Upper lobe of left lung (tissue), 6 donors: ENCODE results near the gene ZNF280A. TPM values are rescaled to one million over a fixed set of nuclear protein-coding genes. Genes with fewer than 3 reads are reported as not detected.

Experiments used
- ATAC-seq, 2 donors: fragments of 200-7000 bp; cut with Tn5 transposase; one replicate each; pipeline ENCODE4 v1.9.1; 2022; ENCODE audit warnings: mild to moderate bottlenecking in 2 of 2, moderate library complexity in 2 of 2; ENCODE audit not compliant: low FRiP score in 2 of 2
- DNase-seq, 2 donors: peaks; one replicate each; pipeline ENCODE4 v3.0.0-alpha.2; 2019 to 2020
- H3K27ac ChIP-seq, 4 donors: fragments of 200-600 bp; sonication (generic); one replicate each; pipeline ENCODE4 v1.5.1; 2016 to 2019
- H3K27me3 ChIP-seq, 4 donors: fragments of 200-600 bp; sonication (generic); one replicate each; pipeline ENCODE4 v1.5.1; 2017 to 2019
- H3K36me3 ChIP-seq, 4 donors: fragments of 200-600 bp; sonication (generic); one replicate each; pipeline ENCODE4 v1.5.1; 2016 to 2019
- H3K4me1 ChIP-seq, 4 donors: fragments of 200-600 bp; sonication (generic); one replicate each; pipeline ENCODE4 v1.5.1; 2018 to 2019
- H3K4me3 ChIP-seq, 4 donors: fragments of 200-600 bp; sonication (generic); one replicate each; pipeline ENCODE4 v1.5.1; 2017 to 2019; ENCODE audit warnings: mild to moderate bottlenecking in 2 of 4, moderate library complexity in 1 of 4
- H3K9me3 ChIP-seq, 4 donors: fragments of 200-600 bp; sonication (generic); one replicate each; pipeline ENCODE4 v1.5.1; 2018 to 2019
- CTCF ChIP-seq, 6 experiments: fragments of 450-650 bp in 4 of 6; fragments of 200-600 bp in 2 of 6; sonication (generic) in 2 of 6; IDR thresholded peaks; one replicate each; pipeline ENCODE4 v1.5.1; 2016 to 2019; ENCODE audit warnings: antibody characterized with exemption in 6 of 6
- EP300 ChIP-seq, 4 donors: sonication (generic); formaldehyde crosslinking; IDR thresholded peaks; one replicate each; pipeline ENCODE4 v1.5.1; 2017; ENCODE audit warnings: antibody characterized with exemption in 4 of 4, control low read depth in 2 of 4
- POLR2A ChIP-seq, 4 donors: fragments of 450-650 bp; IDR thresholded peaks; one replicate each; pipeline ENCODE4 v1.5.1; 2016 to 2017; ENCODE audit warnings: antibody characterized with exemption in 4 of 4, mild to moderate bottlenecking in 2 of 4
- POLR2AphosphoS5 ChIP-seq, 2 donors: sonication (generic); formaldehyde crosslinking; IDR thresholded peaks; one replicate each; pipeline ENCODE4 v1.5.1; 2017; ENCODE audit warnings: antibody characterized with exemption in 2 of 2
- WGBS, 2 donors: methylation state at CpG; one replicate each; pipeline ENCODE4 v1.1.5; 2017 to 2018; 5-methylcytosine and 5-hydroxymethylcytosine counted together
- total RNA-seq, 6 donors: library from RNA; depleted of rRNA in 4 of 6; stranded (reverse); fragments of >200 nt in 4 of 6; gene quantifications; one replicate each; pipeline versions ENCODE4 v1.1.0 to v1.2.1, GENCODE V29; 2016 to 2021
- donor health status: DM: no; HTN: no; CAD: no; lungs with moderate emphysema.
- donor health status: DM: no; HTN: yes; CAD: no; lungs with severe emphysema.

ZNF280A gene
- total RNA-seq, 6 donors from 2014 or later = not detected

GRCh38 chr22:22558071-22558971 lies 38.3 kb upstream of the ZNF280A start:
- TF ChIP-seq POLR2AphosphoS5 (IDR thresholded peaks at IDR 0.05) = no peak
- no peak for TF ChIP-seq EP300 (IDR thresholded peaks at IDR 0.05)
- no peak for TF ChIP-seq CTCF (IDR thresholded peaks at IDR 0.05)
- TF ChIP-seq POLR2A (IDR thresholded peaks at IDR 0.05) = no peak
- Histone ChIP-seq H3K27ac (no peak overlapping the region), H3K9me3 (no peaks in the 10 kb centered on the region), H3K27me3 (no peaks in the 10 kb centered on the region), H3K4me3 (no peak overlapping the region), H3K36me3 (no peaks in the 10 kb centered on the region), H3K4me1 (no peaks in the 10 kb centered on the region)
- WGBS, 2 donors = 90 to 91% methylated on average over 16 of the region's 25 CpGs
- no peak for ATAC-seq
- peak in 1 of 2 donors; percentile 17 for DNase-seq

GRCh38 chr22:22556995-22557925 lies 37.2 kb upstream of the ZNF280A start:
- Histone ChIP-seq H3K9me3 (no peaks in the 10 kb centered on the region), H3K27ac (no peak overlapping the region), H3K36me3 (no peaks in the 10 kb centered on the region), H3K27me3 (no peaks in the 10 kb centered on the region), H3K4me3 (no peak overlapping the region), H3K4me1 (no peaks in the 10 kb centered on the region)
- TF ChIP-seq POLR2A (IDR thresholded peaks at IDR 0.05) (no peak), POLR2AphosphoS5 (IDR thresholded peaks at IDR 0.05) (no peak), EP300 (IDR thresholded peaks at IDR 0.05) (no peak), CTCF (IDR thresholded peaks at IDR 0.05) (no peak)
- DNase-seq = peak in 1 of 2 donors; percentile 59
- 89 to 95% methylated on average over 27 to 28 of the region's 38 CpGs for WGBS, 2 donors
- ATAC-seq = no peak

GRCh38 chr22:22556578-22556977 lies 36.5 kb upstream of the ZNF280A start:
- WGBS, 2 donors = 91% methylated on average over 14 of the region's 14 CpGs
- Histone ChIP-seq H3K27ac (no peak overlapping the region), H3K36me3 (no peaks in the 10 kb centered on the region), H3K9me3 (no peaks in the 10 kb centered on the region), H3K4me1 (no peaks in the 10 kb centered on the region), H3K4me3 (no peak overlapping the region), H3K27me3 (no peaks in the 10 kb centered on the region)
- no peak for TF ChIP-seq CTCF (IDR thresholded peaks at IDR 0.05)
- no peak for TF ChIP-seq POLR2AphosphoS5 (IDR thresholded peaks at IDR 0.05)
- no peak for TF ChIP-seq EP300 (IDR thresholded peaks at IDR 0.05)
- TF ChIP-seq POLR2A (IDR thresholded peaks at IDR 0.05) = no peak
- DNase-seq (no peak), ATAC-seq (no peak)

GRCh38 chr22:22555596-22555995 lies 35.5 kb upstream of the ZNF280A start:
- Histone ChIP-seq H3K27ac (no peak overlapping the region), H3K36me3 (no peaks in the 10 kb centered on the region), H3K4me3 (no peak overlapping the region), H3K27me3 (no peaks in the 10 kb centered on the region), H3K9me3 (no peaks in the 10 kb centered on the region), H3K4me1 (no peaks in the 10 kb centered on the region)
- WGBS, 2 donors = 89 to 97% methylated on average over 8 to 9 of the region's 9 CpGs
- DNase-seq (no peak), ATAC-seq (no peak)
- TF ChIP-seq CTCF (IDR thresholded peaks at IDR 0.05) (no peak), EP300 (IDR thresholded peaks at IDR 0.05) (no peak), POLR2AphosphoS5 (IDR thresholded peaks at IDR 0.05) (no peak), POLR2A (IDR thresholded peaks at IDR 0.05) (no peak)
